ENCODE results near the gene HNRNPUL1.

HNRNPUL1 gene

GRCh38 chr19:41233748-41234240 is 30.4 kb upstream of the HNRNPUL1 start:
- DNase-seq (ENCODE audit: low read depth, low spot score), result no peak
- H3K4me3 ChIP-seq (ENCODE audit: low read depth, low read length), result no peak overlapping the region
- TF ChIP-seq CTCF (IDR thresholded peaks at IDR 0.05; ENCODE audit: low read depth, low read length), result no peak
- in situ Hi-C loops (cut with HindIII; ENCODE audit: low sequenced_read_pairs), result no loop called here

DNA sequence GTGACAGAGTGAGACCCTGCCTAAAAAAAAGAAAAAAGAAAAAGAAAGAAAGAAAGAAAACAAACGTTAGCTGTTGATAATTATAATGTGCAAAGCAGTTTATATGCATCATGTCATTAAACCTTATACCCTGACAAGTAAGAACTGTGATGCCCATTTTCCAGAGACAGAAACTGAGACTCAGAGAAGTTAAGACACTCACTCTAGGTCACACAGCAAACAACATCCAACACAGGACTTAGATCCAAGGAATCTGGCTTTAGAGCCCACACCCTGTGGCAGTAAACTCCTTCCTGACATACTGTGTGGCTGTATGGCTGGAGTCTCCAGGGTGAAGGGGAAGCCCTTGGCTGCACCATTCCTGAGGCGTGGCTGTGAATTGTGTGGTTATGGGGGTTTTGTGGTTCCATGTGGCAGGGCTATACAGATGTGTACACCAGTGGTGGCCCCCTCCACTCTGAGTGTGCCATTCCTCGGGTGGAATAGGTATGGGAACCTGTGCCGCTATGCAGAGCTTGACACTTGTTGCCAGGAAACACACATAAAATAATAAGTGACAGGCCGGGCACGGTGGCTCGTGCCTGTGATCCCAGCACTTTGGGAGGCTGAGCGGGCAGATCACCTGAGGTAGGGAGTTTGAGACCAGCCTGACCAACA is 29.5 kb upstream of the HNRNPUL1 start:
- no peak overlapping the region for H3K4me3 ChIP-seq (ENCODE audit: low read depth, low read length)
- TF ChIP-seq CTCF (IDR thresholded peaks at IDR 0.05; ENCODE audit: low read depth, low read length), result no peak
- in situ Hi-C loops (cut with HindIII; ENCODE audit: low sequenced_read_pairs), result no loop called here
- DNase-seq (ENCODE audit: low read depth, low spot score), result no peak

GRCh38 chr19:41235480-41235879 is 28.7 kb upstream of the HNRNPUL1 start:
- no peak overlapping the region for H3K4me3 ChIP-seq (ENCODE audit: low read depth, low read length)
- in situ Hi-C loops (cut with HindIII; ENCODE audit: low sequenced_read_pairs), result no loop called here
- no peak for DNase-seq (ENCODE audit: low read depth, low spot score)
- no peak for TF ChIP-seq CTCF (IDR thresholded peaks at IDR 0.05; ENCODE audit: low read depth, low read length)

GRCh38 chr19:41238244-41238643 is 25.9 kb upstream of the HNRNPUL1 start:
- no peak for DNase-seq (ENCODE audit: low read depth, low spot score)
- no peak overlapping the region for H3K4me3 ChIP-seq (ENCODE audit: low read depth, low read length)
- in situ Hi-C loops (cut with HindIII; ENCODE audit: low sequenced_read_pairs), result no loop called here
- no peak for TF ChIP-seq CTCF (IDR thresholded peaks at IDR 0.05; ENCODE audit: low read depth, low read length)

- in situ Hi-C loops (cut with HindIII; ENCODE audit: low sequenced_read_pairs), result no loop called here
- no peak for DNase-seq (ENCODE audit: low read depth, low spot score)
- no peak for TF ChIP-seq CTCF (IDR thresholded peaks at IDR 0.05; ENCODE audit: low read depth, low read length)
- H3K4me3 ChIP-seq (ENCODE audit: low read depth, low read length), result no peak overlapping the region
These were observed 24.8 kb upstream of the HNRNPUL1 start for GRCh38 chr19:41239363-41239762.

DNA sequence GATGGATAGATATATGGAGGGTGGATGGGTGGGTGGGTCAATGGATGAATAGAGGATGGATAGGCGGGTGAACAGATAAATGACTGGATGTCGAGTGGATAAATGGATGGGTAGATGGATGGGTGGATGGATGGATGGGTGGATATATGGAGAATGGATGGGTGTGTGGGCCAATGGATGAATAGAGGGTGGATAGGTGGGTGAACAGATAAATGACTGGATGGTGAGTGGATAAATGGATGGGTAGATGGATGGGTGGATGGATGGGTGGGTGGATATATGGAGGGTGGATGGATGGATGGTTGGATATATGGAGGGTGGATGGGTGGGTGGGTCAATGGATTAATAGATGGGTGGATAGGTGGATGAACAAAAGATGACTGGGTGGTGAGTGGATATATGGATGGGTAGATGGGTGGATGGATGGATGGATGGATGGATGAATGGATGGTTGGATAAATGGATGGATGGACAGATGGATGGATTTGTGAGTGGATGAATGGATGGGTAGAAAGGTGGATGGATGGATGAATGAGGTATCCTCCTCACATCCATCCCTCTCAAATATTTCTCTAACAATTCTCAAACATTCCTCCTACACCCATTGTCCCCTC is 24.1 kb upstream of the HNRNPUL1 start:
- in situ Hi-C loops (cut with HindIII; ENCODE audit: low sequenced_read_pairs), result no loop called here
- no peak for DNase-seq (ENCODE audit: low read depth, low spot score)
- TF ChIP-seq CTCF (IDR thresholded peaks at IDR 0.05; ENCODE audit: low read depth, low read length), result no peak
- H3K4me3 ChIP-seq (ENCODE audit: low read depth, low read length), result no peak overlapping the region
